HEK293 (cell line): ENCODE data around the gene DENND6B.

Source experiments
- HOXC10 ChIP-seq: sonication (generic); formaldehyde crosslinking; IDR thresholded peaks from 2 replicates; pipeline ENCODE4 v1.8.1; 2023; ENCODE audit warnings: mild to moderate bottlenecking, missing genetic modification reagents
- KLF10 ChIP-seq: fragments of 450-650 bp; IDR thresholded peaks from 2 replicates; pipeline ENCODE4 v1.5.1; 2018; ENCODE audit warnings: missing biosample characterization, mild to moderate bottlenecking, missing genetic modification characterization
- PRDM10 ChIP-seq: fragments of 450-650 bp; formaldehyde crosslinking; IDR thresholded peaks from 2 replicates; pipeline ENCODE4 v1.5.1; 2016; ENCODE audit warnings: missing biosample characterization, missing genetic modification characterization
- SALL2 ChIP-seq: fragments of 450-650 bp; formaldehyde crosslinking; IDR thresholded peaks from 2 replicates; pipeline ENCODE4 v1.5.0; 2017; ENCODE audit warnings: missing biosample characterization, mild to moderate bottlenecking, missing genetic modification characterization, borderline replicate concordance
- SP7 ChIP-seq: fragments of 450-650 bp; formaldehyde crosslinking; IDR thresholded peaks from 2 replicates; pipeline ENCODE4 v1.5.1; 2016; ENCODE audit warnings: missing biosample characterization, missing genetic modification characterization
- TRIM28 ChIP-seq: IDR thresholded peaks from 2 replicates; pipeline ENCODE4 v1.6.1; 2011; ENCODE audit warnings: low read length, control low read depth, borderline replicate concordance
- ZBTB17 ChIP-seq: fragments of 450-650 bp; formaldehyde crosslinking; IDR thresholded peaks from 2 replicates; pipeline ENCODE4 v1.5.1; 2016; ENCODE audit warnings: missing biosample characterization, missing genetic modification characterization
- ZBTB48 ChIP-seq: fragments of 450-650 bp; formaldehyde crosslinking; IDR thresholded peaks from 2 replicates; pipeline ENCODE4 v1.5.1; 2016; ENCODE audit warnings: missing biosample characterization, missing genetic modification characterization
- ZFHX2 ChIP-seq: fragments of 450-650 bp; formaldehyde crosslinking; conservative IDR thresholded peaks from 2 replicates; pipeline ENCODE4 v1.5.1; 2016; ENCODE audit warnings: missing biosample characterization, missing genetic modification characterization
- ZFP41 ChIP-seq: fragments of 450-650 bp; formaldehyde crosslinking; IDR thresholded peaks from 2 replicates; pipeline ENCODE4 v1.5.1; 2016; ENCODE audit warnings: missing biosample characterization, missing genetic modification characterization, borderline replicate concordance
- ZNF132 ChIP-seq: fragments of 450-650 bp; formaldehyde crosslinking; IDR thresholded peaks from 2 replicates; pipeline ENCODE4 v1.5.1; 2017; ENCODE audit warnings: missing biosample characterization, missing genetic modification characterization, borderline replicate concordance
- ZNF18 ChIP-seq: fragments of 450-650 bp; formaldehyde crosslinking; IDR thresholded peaks from 2 replicates; pipeline ENCODE4 v1.5.1; 2016; ENCODE audit warnings: missing biosample characterization, missing genetic modification characterization
- ZNF24 ChIP-seq: fragments of 450-650 bp; formaldehyde crosslinking; IDR thresholded peaks from 2 replicates; pipeline ENCODE4 v1.5.1; 2016; ENCODE audit warnings: missing biosample characterization, missing genetic modification characterization
- ZNF501 ChIP-seq: fragments of 450-650 bp; formaldehyde crosslinking; IDR thresholded peaks from 2 replicates; pipeline ENCODE4 v1.5.1; 2016; ENCODE audit warnings: missing biosample characterization, missing genetic modification characterization
- ZNF518A ChIP-seq: fragments of 450-650 bp; formaldehyde crosslinking; conservative IDR thresholded peaks from 2 replicates; pipeline ENCODE4 v1.5.1; 2016; ENCODE audit warnings: low read depth, missing biosample characterization, missing genetic modification characterization
- ZNF544 ChIP-seq: fragments of 450-650 bp; formaldehyde crosslinking; IDR thresholded peaks from 2 replicates; pipeline ENCODE4 v1.5.0; 2017; ENCODE audit warnings: missing biosample characterization, missing genetic modification characterization
- ZNF639 ChIP-seq: fragments of 450-650 bp; formaldehyde crosslinking; IDR thresholded peaks from 2 replicates; pipeline ENCODE4 v1.5.1; 2016; ENCODE audit warnings: missing biosample characterization, missing genetic modification characterization
- ZSCAN16 ChIP-seq: fragments of 450-650 bp; formaldehyde crosslinking; IDR thresholded peaks from 2 replicates; pipeline ENCODE4 v1.5.1; 2016; ENCODE audit warnings: missing biosample characterization, missing genetic modification characterization
- ZSCAN4 ChIP-seq: fragments of 450-650 bp; formaldehyde crosslinking; IDR thresholded peaks from 2 replicates; pipeline ENCODE4 v1.5.1; 2017; ENCODE audit warnings: missing biosample characterization, missing genetic modification characterization
- ZXDB ChIP-seq: fragments of 450-650 bp; formaldehyde crosslinking; IDR thresholded peaks from 2 replicates; pipeline ENCODE4 v1.5.1; 2016; ENCODE audit warnings: missing biosample characterization, missing genetic modification characterization
- TF ChIP-seq, protein P1 (sequence below): fragments of 450-650 bp; formaldehyde crosslinking; IDR thresholded peaks from 2 replicates; pipeline ENCODE4 v1.5.1; 2016; ENCODE audit warnings: missing biosample characterization, missing genetic modification characterization
- TF ChIP-seq, protein P2 (sequence below): fragments of 450-650 bp; formaldehyde crosslinking; IDR thresholded peaks from 2 replicates; pipeline ENCODE4 v1.5.1; 2016; ENCODE audit warnings: missing biosample characterization, missing genetic modification characterization

Gene DENND6B

DNA sequence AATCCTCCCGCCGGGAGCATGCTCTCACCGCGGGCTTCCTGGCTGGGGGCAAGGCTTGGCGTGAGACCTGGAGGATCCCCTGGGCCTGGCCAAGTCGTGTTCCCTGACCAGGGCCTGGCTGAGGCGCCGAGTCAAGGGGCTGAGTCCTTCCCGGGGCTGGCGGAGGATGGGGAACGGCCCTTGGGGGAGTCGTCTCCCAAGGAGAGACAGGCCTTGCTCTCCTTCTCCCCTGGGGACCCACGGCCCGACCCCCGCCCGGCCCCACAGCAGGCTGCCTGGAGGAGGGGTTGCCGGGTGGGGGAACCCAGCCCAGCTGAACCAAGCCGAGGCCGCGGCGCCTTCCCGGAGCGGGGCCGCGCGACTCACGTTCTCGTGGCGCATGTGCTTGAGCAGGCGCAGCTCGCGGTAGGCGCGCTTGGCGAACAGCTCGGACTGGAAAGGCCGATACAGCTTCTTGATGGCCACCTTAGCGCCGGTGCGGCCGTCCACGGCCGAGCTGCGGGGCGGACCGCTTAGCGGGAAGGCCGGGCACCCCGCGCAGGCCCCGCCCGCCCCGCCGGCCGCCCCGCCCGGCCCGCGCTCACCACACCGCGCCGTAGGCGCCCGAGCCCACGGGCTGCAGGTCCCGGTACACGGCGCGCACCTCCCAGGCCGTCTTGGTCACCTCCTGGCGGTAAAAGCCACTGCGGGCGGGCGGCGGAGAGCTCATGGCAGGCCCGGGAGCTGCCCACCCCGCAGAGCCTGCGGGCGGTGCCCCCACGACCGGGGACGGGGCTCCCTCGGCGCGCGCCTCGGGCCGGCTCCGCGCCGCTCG lies 65.8 kb downstream of the DENND6B start (continued):
- TF ChIP-seq ZSCAN4 (tag by site-specific recombination) (no peak), ZSCAN16 (tag by site-specific recombination) (no peak), ZNF501 (tag by site-specific recombination) (no peak), ZNF518A (tag by site-specific recombination) (no peak), ZFP41 (tag by site-specific recombination) (no peak), ZNF132 (no peak), ZNF18 (no peak), SP7 (tag by site-specific recombination) (0 out of 2 replicates have a peak, but pooled peaks have one; percentile 27), TRIM28 (no peak), ZBTB48 (tag by site-specific recombination) (peak; percentile 44; the same call in 1 of the 2 replicates), SALL2 (tag by site-specific recombination) (no peak), ZNF639 (no peak), ZFHX2 (tag by site-specific recombination) (no peak), ZXDB (peak; percentile 43; the same call in 1 of the 2 replicates), KLF10 (tag by site-specific recombination) (peak; percentile 41; the same call in 1 of the 2 replicates), ZNF24 (tag by site-specific recombination) (no peak), ZNF544 (tag by site-specific recombination) (no peak), HOXC10 (no peak), ZBTB17 (0 out of 2 replicates have a peak, but pooled peaks have one; percentile 30), PRDM10 (tag by site-specific recombination) (0 out of 2 replicates have a peak, but pooled peaks have one; percentile 53)
- TF ChIP-seq, protein P1, sequence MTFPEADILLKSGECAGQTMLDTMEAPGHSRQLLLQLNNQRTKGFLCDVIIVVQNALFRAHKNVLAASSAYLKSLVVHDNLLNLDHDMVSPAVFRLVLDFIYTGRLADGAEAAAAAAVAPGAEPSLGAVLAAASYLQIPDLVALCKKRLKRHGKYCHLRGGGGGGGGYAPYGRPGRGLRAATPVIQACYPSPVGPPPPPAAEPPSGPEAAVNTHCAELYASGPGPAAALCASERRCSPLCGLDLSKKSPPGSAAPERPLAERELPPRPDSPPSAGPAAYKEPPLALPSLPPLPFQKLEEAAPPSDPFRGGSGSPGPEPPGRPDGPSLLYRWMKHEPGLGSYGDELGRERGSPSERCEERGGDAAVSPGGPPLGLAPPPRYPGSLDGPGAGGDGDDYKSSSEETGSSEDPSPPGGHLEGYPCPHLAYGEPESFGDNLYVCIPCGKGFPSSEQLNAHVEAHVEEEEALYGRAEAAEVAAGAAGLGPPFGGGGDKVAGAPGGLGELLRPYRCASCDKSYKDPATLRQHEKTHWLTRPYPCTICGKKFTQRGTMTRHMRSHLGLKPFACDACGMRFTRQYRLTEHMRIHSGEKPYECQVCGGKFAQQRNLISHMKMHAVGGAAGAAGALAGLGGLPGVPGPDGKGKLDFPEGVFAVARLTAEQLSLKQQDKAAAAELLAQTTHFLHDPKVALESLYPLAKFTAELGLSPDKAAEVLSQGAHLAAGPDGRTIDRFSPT (tag by site-specific recombination): 0 out of 2 replicates have a peak, but pooled peaks have one; percentile 9
- TF ChIP-seq, protein P2, sequence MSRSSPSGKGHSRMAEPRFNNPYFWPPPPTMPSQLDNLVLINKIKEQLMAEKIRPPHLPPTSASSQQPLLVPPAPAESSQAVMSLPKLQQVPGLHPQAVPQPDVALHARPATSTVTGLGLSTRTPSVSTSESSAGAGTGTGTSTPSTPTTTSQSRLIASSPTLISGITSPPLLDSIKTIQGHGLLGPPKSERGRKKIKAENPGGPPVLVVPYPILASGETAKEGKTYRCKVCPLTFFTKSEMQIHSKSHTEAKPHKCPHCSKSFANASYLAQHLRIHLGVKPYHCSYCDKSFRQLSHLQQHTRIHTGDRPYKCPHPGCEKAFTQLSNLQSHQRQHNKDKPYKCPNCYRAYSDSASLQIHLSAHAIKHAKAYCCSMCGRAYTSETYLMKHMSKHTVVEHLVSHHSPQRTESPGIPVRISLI (tag by site-specific recombination): no peak
